ENCODE results near the gene BCL7A. TPM values are rescaled to one million over a fixed set of nuclear protein-coding genes. Genes with fewer than 3 reads are reported as not detected.

Gene BCL7A
- total RNA-seq, 1 experiment from 2014 or later, result 18.2 TPM

GRCh38 chr12:122048151-122048550 is 26.5 kb downstream of the BCL7A start:
- H2BK120ac ChIP-seq (ENCODE audit: low read depth, low read length, poor library complexity, severe bottlenecking), result no peak overlapping the region
- TF ChIP-seq CTCF (conservative IDR thresholded peaks at IDR 0.05), result no peak
- Mint-ChIP-seq H3K4me1 (no peaks in the 10 kb centered on the region; a peak in 1 of 4 replicates), H3K27me3 (ENCODE audit: low read depth) (no peaks in the 10 kb centered on the region), H3K9me3 (no peaks in the 10 kb centered on the region), H3K36me3 (ENCODE audit: insufficient read depth in 1 of 3, low read depth in 3 of 3) (peaks cover 8 to 44% (median 44%) of the 10 kb centered on the region in 3 experiments; a peak in 6 of 7 replicates), H3K27ac (no peak overlapping the region), H3K4me3 (no peak overlapping the region)
- H4K8ac ChIP-seq (replicated peaks; ENCODE audit: insufficient read length, low read depth, low read length), result no peak overlapping the region
- no peak overlapping the region for H2BK20ac ChIP-seq (ENCODE audit: low read depth, low read length, poor library complexity, severe bottlenecking)
- no peak overlapping the region for H4K5ac ChIP-seq (ENCODE audit: insufficient read length, low read depth, low read length)
- no peaks in the 10 kb centered on the region for H3K23me2 ChIP-seq (ENCODE audit: insufficient read length, low read depth, low read length, poor library complexity, severe bottlenecking)
- H3K79me1 ChIP-seq (ENCODE audit: insufficient read depth, low read depth, low read length, poor library complexity, severe bottlenecking), result no peaks in the 10 kb centered on the region
- H4K20me1 ChIP-seq (ENCODE audit: control insufficient read depth, insufficient read depth, insufficient read length), result no peaks in the 10 kb centered on the region
- H3K14ac ChIP-seq (ENCODE audit: insufficient read depth, low read length), result no peak overlapping the region
- H2BK5ac ChIP-seq (ENCODE audit: insufficient read length, low read length), result no peak overlapping the region
- no peak for DNase-seq
- H3K9me3 ChIP-seq (ENCODE audit: control insufficient read depth, low read depth, low read length), result no peaks in the 10 kb centered on the region
- no CpG with 5 or more reads among the region's 8 CpGs for WGBS (ENCODE audit: extremely low coverage, insufficient read length, low lambda C conversion rate)
- H3K9ac ChIP-seq (ENCODE audit: extremely low read depth, insufficient read length, low read length), result no peak overlapping the region
- no peak overlapping the region for H3T11ph ChIP-seq (ENCODE audit: low read length)
- H2AK5ac ChIP-seq (ENCODE audit: insufficient read length, low read length), result no peak overlapping the region
- H3K56ac ChIP-seq (ENCODE audit: insufficient read length, low read depth, low read length), result no peak overlapping the region
- H3K27ac ChIP-seq (ENCODE audit: insufficient read length, low read depth, low read length), result no peak overlapping the region
- no peak overlapping the region for H2BK15ac ChIP-seq (ENCODE audit: low read depth, low read length)
- no peak overlapping the region for H4K91ac ChIP-seq (ENCODE audit: insufficient read length, low read depth, low read length)
- no peak overlapping the region for H2AFZ ChIP-seq (ENCODE audit: low read length)
- H3K23ac ChIP-seq (ENCODE audit: insufficient read length, low read depth, low read length), result no peak overlapping the region
- no peak overlapping the region for H3K18ac ChIP-seq (ENCODE audit: insufficient read length, low read depth, low read length)
- no peaks in the 10 kb centered on the region for H3K79me2 ChIP-seq (ENCODE audit: insufficient read depth, low read length)
- H3K4ac ChIP-seq (ENCODE audit: low read depth, low read length), result no peak overlapping the region
- no peaks in the 10 kb centered on the region for H3K27me3 ChIP-seq (ENCODE audit: insufficient read depth, low read length)
- H3K4me1 ChIP-seq (ENCODE audit: insufficient read depth, low read length), result no peaks in the 10 kb centered on the region
- no peak overlapping the region for H3K4me2 ChIP-seq (ENCODE audit: insufficient read depth, insufficient read length, low read length)
- no peak overlapping the region for H2BK12ac ChIP-seq (ENCODE audit: insufficient read length, low read depth, low read length)

All from H9 (cell line).